ENCODE results near the gene RAB3GAP1. TPM values are rescaled to one million over a fixed set of nuclear protein-coding genes. Genes with fewer than 3 reads are reported as not detected.

Gene RAB3GAP1
- polyA plus RNA-seq, 1 of the 3 experiments (the other 2 are of a cell fraction), result 10.9 TPM

DNA sequence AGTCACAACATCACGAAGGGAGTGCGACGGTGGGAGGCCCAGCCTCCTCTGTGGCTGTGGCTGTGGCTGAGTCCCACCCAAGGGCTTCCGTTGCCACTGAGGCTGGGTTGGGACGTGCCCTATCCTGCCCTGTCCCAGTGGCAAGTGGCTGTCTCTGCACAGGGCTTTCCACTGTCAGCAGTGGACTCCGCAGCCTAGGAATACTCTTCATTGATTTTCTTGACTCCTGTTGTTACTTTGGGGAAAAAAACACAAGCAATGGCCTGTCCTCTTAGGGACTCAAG, 122.7 kb downstream of the RAB3GAP1 start:
- Histone ChIP-seq H3K79me2 (ENCODE audit: insufficient read depth) (no peaks in the 10 kb centered on the region), H3K4me3 (ENCODE audit: low read depth in 2 of 2, low read length in 1 of 2) (no peak overlapping the region), H3K9me3 (no peaks in the 10 kb centered on the region), H3F3A (replicated peaks; ENCODE audit: insufficient read depth) (no peaks in the 10 kb centered on the region), H3K4me1 (ENCODE audit: control insufficient read depth in 1 of 2, insufficient read depth in 2 of 2, low read depth in 1 of 2, low read length in 1 of 2) (no peaks in the 10 kb centered on the region), H3K36me3 (replicated peaks in 1 of 2; ENCODE audit: control insufficient read depth in 1 of 2, insufficient read depth in 2 of 2, low read length in 1 of 2) (peaks cover 28 to 38% of the 10 kb centered on the region in 2 experiments), H3K27me3 (ENCODE audit: insufficient read depth) (no peaks in the 10 kb centered on the region), H3K9ac (no peak overlapping the region), H3K27ac (ENCODE audit: low read depth in 2 of 2, low read length in 1 of 2) (no peak overlapping the region), H4K20me1 (ENCODE audit: insufficient read depth) (no peaks in the 10 kb centered on the region), H3K4me2 (no peak overlapping the region), H3K9me2 (no peaks in the 10 kb centered on the region), H2AFZ (ENCODE audit: low read depth) (no peak overlapping the region)
- ChIA-PET POLR2A (no interaction called here), CTCF (no interaction called here)
- WGBS (ENCODE audit: low lambda C conversion rate), result 93% methylated on average over 6 of the region's 6 CpGs
- DNase-seq, result no peak
- TF ChIP-seq MXI1 (IDR thresholded peaks at IDR 0.05; ENCODE audit: low read depth, low read length) (no peak), RFX5 (IDR thresholded peaks at IDR 0.05; ENCODE audit: low read length) (no peak), RAD21 (IDR thresholded peaks at IDR 0.05; ENCODE audit: low read length) (no peak), PBX3 (IDR thresholded peaks at IDR 0.05) (no peak), JUND (IDR thresholded peaks at IDR 0.05) (no peak), EP300 (IDR thresholded peaks at IDR 0.05; ENCODE audit: borderline replicate concordance in 1 of 2, low read depth in 1 of 2, low read length in 1 of 2) (no peak), MEF2A (IDR thresholded peaks at IDR 0.05; ENCODE audit: borderline replicate concordance, low read depth) (no peak), YY1 (IDR thresholded peaks at IDR 0.05; ENCODE audit: low read depth) (no peak), TEAD4 (IDR thresholded peaks at IDR 0.05; ENCODE audit: borderline replicate concordance, insufficient read depth) (no peak), FOXJ3 (CRISPR knock-in tag; IDR thresholded peaks at IDR 0.05) (no peak), NFIC (IDR thresholded peaks at IDR 0.05; ENCODE audit: borderline replicate concordance) (no peak), FOXM1 (IDR thresholded peaks at IDR 0.05; ENCODE audit: low read depth) (no peak), RXRA (IDR thresholded peaks at IDR 0.05; ENCODE audit: borderline replicate concordance, low read depth) (no peak), TAF1 (IDR thresholded peaks at IDR 0.05; ENCODE audit: borderline replicate concordance, low read depth, low read length) (no peak), NRF1 (IDR thresholded peaks at IDR 0.05; ENCODE audit: low read depth, low read length) (no peak), RCOR1 (IDR thresholded peaks at IDR 0.05; ENCODE audit: low read length) (no peak)
- TF ChIP-seq, protein P1, sequence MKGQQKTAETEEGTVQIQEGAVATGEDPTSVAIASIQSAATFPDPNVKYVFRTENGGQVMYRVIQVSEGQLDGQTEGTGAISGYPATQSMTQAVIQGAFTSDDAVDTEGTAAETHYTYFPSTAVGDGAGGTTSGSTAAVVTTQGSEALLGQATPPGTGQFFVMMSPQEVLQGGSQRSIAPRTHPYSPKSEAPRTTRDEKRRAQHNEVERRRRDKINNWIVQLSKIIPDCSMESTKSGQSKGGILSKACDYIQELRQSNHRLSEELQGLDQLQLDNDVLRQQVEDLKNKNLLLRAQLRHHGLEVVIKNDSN (IDR thresholded peaks at IDR 0.05; ENCODE audit: borderline replicate concordance, low read depth), result no peak
- TF ChIP-seq, protein P2, sequence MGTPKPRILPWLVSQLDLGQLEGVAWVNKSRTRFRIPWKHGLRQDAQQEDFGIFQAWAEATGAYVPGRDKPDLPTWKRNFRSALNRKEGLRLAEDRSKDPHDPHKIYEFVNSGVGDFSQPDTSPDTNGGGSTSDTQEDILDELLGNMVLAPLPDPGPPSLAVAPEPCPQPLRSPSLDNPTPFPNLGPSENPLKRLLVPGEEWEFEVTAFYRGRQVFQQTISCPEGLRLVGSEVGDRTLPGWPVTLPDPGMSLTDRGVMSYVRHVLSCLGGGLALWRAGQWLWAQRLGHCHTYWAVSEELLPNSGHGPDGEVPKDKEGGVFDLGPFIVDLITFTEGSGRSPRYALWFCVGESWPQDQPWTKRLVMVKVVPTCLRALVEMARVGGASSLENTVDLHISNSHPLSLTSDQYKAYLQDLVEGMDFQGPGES (IDR thresholded peaks at IDR 0.05; ENCODE audit: low read depth, low read length), result no peak
- TF ChIP-seq, protein P3, sequence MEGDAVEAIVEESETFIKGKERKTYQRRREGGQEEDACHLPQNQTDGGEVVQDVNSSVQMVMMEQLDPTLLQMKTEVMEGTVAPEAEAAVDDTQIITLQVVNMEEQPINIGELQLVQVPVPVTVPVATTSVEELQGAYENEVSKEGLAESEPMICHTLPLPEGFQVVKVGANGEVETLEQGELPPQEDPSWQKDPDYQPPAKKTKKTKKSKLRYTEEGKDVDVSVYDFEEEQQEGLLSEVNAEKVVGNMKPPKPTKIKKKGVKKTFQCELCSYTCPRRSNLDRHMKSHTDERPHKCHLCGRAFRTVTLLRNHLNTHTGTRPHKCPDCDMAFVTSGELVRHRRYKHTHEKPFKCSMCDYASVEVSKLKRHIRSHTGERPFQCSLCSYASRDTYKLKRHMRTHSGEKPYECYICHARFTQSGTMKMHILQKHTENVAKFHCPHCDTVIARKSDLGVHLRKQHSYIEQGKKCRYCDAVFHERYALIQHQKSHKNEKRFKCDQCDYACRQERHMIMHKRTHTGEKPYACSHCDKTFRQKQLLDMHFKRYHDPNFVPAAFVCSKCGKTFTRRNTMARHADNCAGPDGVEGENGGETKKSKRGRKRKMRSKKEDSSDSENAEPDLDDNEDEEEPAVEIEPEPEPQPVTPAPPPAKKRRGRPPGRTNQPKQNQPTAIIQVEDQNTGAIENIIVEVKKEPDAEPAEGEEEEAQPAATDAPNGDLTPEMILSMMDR (IDR thresholded peaks at IDR 0.05), result no peak

All from SK-N-SH (cell line).